ENCODE results near the gene TREM2.

Gene TREM2

GRCh38 chr6:41170547-41171160 lies 7.7 kb upstream of the TREM2 start:
- DNase-seq (ENCODE audit: insufficient read length, low spot score) = no peak
- TF ChIP-seq SPI1 (IDR thresholded peaks at IDR 0.05; ENCODE audit: low read depth, low read length) (no peak), POLR2A (IDR thresholded peaks at IDR 0.05; ENCODE audit: low read depth, low read length) (no peak), PAX5 (IDR thresholded peaks at IDR 0.05; ENCODE audit: insufficient read depth, low read length, severe bottlenecking) (no peak), POLR2AphosphoS5 (IDR thresholded peaks at IDR 0.05; ENCODE audit: low read depth, low read length) (no peak), POU2F2 (IDR thresholded peaks at IDR 0.05; ENCODE audit: low read depth, low read length) (no peak), TAF1 (IDR thresholded peaks at IDR 0.05; ENCODE audit: low read depth, low read length) (no peak)
- FAIRE-seq = no peak

- FAIRE-seq (no peak), DNase-seq (ENCODE audit: insufficient read length, low spot score) (no peak)
- TF ChIP-seq TAF1 (IDR thresholded peaks at IDR 0.05; ENCODE audit: low read depth, low read length) = no peak
- TF ChIP-seq POLR2A (IDR thresholded peaks at IDR 0.05; ENCODE audit: low read depth, low read length) = no peak
- no peak for TF ChIP-seq POU2F2 (IDR thresholded peaks at IDR 0.05; ENCODE audit: low read depth, low read length)
- TF ChIP-seq POLR2AphosphoS5 (IDR thresholded peaks at IDR 0.05; ENCODE audit: low read depth, low read length) = no peak
Observed at GRCh38 chr6:41167173-41167963, 4.5 kb upstream of the TREM2 start.

- no peak for FAIRE-seq
- TF ChIP-seq PAX5 (IDR thresholded peaks at IDR 0.05; ENCODE audit: insufficient read depth, low read length, severe bottlenecking) (no peak), TAF1 (IDR thresholded peaks at IDR 0.05; ENCODE audit: low read depth, low read length) (no peak), POLR2A (IDR thresholded peaks at IDR 0.05; ENCODE audit: low read depth, low read length) (no peak), POLR2AphosphoS5 (IDR thresholded peaks at IDR 0.05; ENCODE audit: low read depth, low read length) (no peak), POU2F2 (IDR thresholded peaks at IDR 0.05; ENCODE audit: low read depth, low read length) (no peak), SPI1 (IDR thresholded peaks at IDR 0.05; ENCODE audit: low read depth, low read length) (no peak)
Observed at GRCh38 chr6:41164551-41165120, 1.7 kb upstream of the TREM2 start.

GRCh38 chr6:41163419-41163717 lies 452 bp upstream of the TREM2 start:
- TF ChIP-seq TAF1 (IDR thresholded peaks at IDR 0.05; ENCODE audit: low read depth, low read length) (no peak), POU2F2 (IDR thresholded peaks at IDR 0.05; ENCODE audit: low read depth, low read length) (no peak), POLR2AphosphoS5 (IDR thresholded peaks at IDR 0.05; ENCODE audit: low read depth, low read length) (no peak), POLR2A (IDR thresholded peaks at IDR 0.05; ENCODE audit: low read depth, low read length) (no peak), PAX5 (IDR thresholded peaks at IDR 0.05; ENCODE audit: insufficient read depth, low read length, severe bottlenecking) (no peak), SPI1 (IDR thresholded peaks at IDR 0.05; ENCODE audit: low read depth, low read length) (no peak)
- FAIRE-seq = no peak
- no peak for DNase-seq (ENCODE audit: insufficient read length, low spot score)

More at GRCh38 chr6:41164551-41165120, 1.7 kb upstream of the TREM2 start:
- no peak for DNase-seq (ENCODE audit: insufficient read length, low spot score)

- DNase-seq (ENCODE audit: insufficient read length, low spot score) = no peak
- no peak for FAIRE-seq
- TF ChIP-seq PAX5 (IDR thresholded peaks at IDR 0.05; ENCODE audit: insufficient read depth, low read length, severe bottlenecking) (no peak), POU2F2 (IDR thresholded peaks at IDR 0.05; ENCODE audit: low read depth, low read length) (no peak), POLR2A (IDR thresholded peaks at IDR 0.05; ENCODE audit: low read depth, low read length) (no peak), POLR2AphosphoS5 (IDR thresholded peaks at IDR 0.05; ENCODE audit: low read depth, low read length) (no peak), TAF1 (IDR thresholded peaks at IDR 0.05; ENCODE audit: low read depth, low read length) (no peak), SPI1 (IDR thresholded peaks at IDR 0.05; ENCODE audit: low read depth, low read length) (no peak)
Observed at GRCh38 chr6:41161851-41162552, 914 bp downstream of the TREM2 start.

- DNase-seq (ENCODE audit: insufficient read length, low spot score) (no peak), FAIRE-seq (no peak)
- TF ChIP-seq POU2F2 (IDR thresholded peaks at IDR 0.05; ENCODE audit: low read depth, low read length) (no peak), TAF1 (IDR thresholded peaks at IDR 0.05; ENCODE audit: low read depth, low read length) (no peak), POLR2AphosphoS5 (IDR thresholded peaks at IDR 0.05; ENCODE audit: low read depth, low read length) (no peak), SPI1 (IDR thresholded peaks at IDR 0.05; ENCODE audit: low read depth, low read length) (no peak), POLR2A (IDR thresholded peaks at IDR 0.05; ENCODE audit: low read depth, low read length) (no peak), PAX5 (IDR thresholded peaks at IDR 0.05; ENCODE audit: insufficient read depth, low read length, severe bottlenecking) (no peak)
Observed at GRCh38 chr6:41161380-41161779, 1.5 kb downstream of the TREM2 start.

- TF ChIP-seq POU2F2 (IDR thresholded peaks at IDR 0.05; ENCODE audit: low read depth, low read length) (no peak), POLR2AphosphoS5 (IDR thresholded peaks at IDR 0.05; ENCODE audit: low read depth, low read length) (no peak), SPI1 (IDR thresholded peaks at IDR 0.05; ENCODE audit: low read depth, low read length) (no peak), POLR2A (IDR thresholded peaks at IDR 0.05; ENCODE audit: low read depth, low read length) (no peak), TAF1 (IDR thresholded peaks at IDR 0.05; ENCODE audit: low read depth, low read length) (no peak), PAX5 (IDR thresholded peaks at IDR 0.05; ENCODE audit: insufficient read depth, low read length, severe bottlenecking) (no peak)
- FAIRE-seq (no peak), DNase-seq (ENCODE audit: insufficient read length, low spot score) (no peak)
Observed at GRCh38 chr6:41160933-41161332, 2.0 kb downstream of the TREM2 start.

- no peak for FAIRE-seq
- TF ChIP-seq TAF1 (IDR thresholded peaks at IDR 0.05; ENCODE audit: low read depth, low read length) (no peak), POLR2AphosphoS5 (IDR thresholded peaks at IDR 0.05; ENCODE audit: low read depth, low read length) (no peak)
Observed at GRCh38 chr6:41159415-41160082, 3.4 kb downstream of the TREM2 start.

GRCh38 chr6:41157323-41157722 lies 5.6 kb downstream of the TREM2 start:
- no peak for DNase-seq (ENCODE audit: insufficient read length, low spot score)
- no peak for TF ChIP-seq PAX5 (IDR thresholded peaks at IDR 0.05; ENCODE audit: insufficient read depth, low read length, severe bottlenecking)
- TF ChIP-seq POLR2AphosphoS5 (IDR thresholded peaks at IDR 0.05; ENCODE audit: low read depth, low read length) = no peak
- TF ChIP-seq POU2F2 (IDR thresholded peaks at IDR 0.05; ENCODE audit: low read depth, low read length) = no peak
- TF ChIP-seq SPI1 (IDR thresholded peaks at IDR 0.05; ENCODE audit: low read depth, low read length) = no peak
- no peak for TF ChIP-seq TAF1 (IDR thresholded peaks at IDR 0.05; ENCODE audit: low read depth, low read length)
- TF ChIP-seq POLR2A (IDR thresholded peaks at IDR 0.05; ENCODE audit: low read depth, low read length) = no peak
- no peak for FAIRE-seq

More at GRCh38 chr6:41159415-41160082, 3.4 kb downstream of the TREM2 start:
- no peak for DNase-seq (ENCODE audit: insufficient read length, low spot score)

All from GM12891 (cell line).